ENCODE data around the gene MOV10L1. TPM values are rescaled to one million over a fixed set of nuclear protein-coding genes. Genes with fewer than 3 reads are reported as not detected.
"Not testable (repeated sequence)": the region's sequence is repeated elsewhere in the genome, so short reads cannot be mapped to it uniquely, and the experiment has no call there.

Gene MOV10L1
- polyA plus RNA-seq, 1 donor from 2014 or later = not detected

DNA sequence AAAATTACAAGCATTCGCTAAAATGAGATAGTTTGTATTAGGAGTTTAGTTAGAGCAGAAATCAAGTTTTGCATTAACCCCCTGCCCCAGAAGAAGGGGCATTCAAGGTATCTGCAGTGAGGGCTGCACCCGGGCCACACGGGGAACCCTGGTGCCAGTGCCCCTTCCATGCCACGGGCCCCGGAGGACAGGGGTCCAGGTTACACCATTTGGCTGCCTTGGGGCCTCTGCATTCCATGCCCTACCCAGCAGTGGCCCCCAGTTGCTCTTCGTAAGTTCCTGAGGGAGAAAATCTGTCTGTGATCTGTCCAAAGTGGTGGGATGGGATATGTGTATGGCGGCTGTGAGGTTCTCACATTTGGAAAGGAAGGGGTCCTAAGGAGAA lies 63.9 kb downstream of the MOV10L1 start:
- no peak overlapping the region for H3K27ac Mint-ChIP-seq
- peaks cover 7% of the 10 kb centered on the region for H3K27me3 Mint-ChIP-seq
- no peaks in the 10 kb centered on the region for H3K36me3 Mint-ChIP-seq
- H3K4me1 Mint-ChIP-seq = peaks cover 0 to 5% (median 0%) of the 10 kb centered on the region in 3 donors
- no peak overlapping the region for H3K4me3 Mint-ChIP-seq
- H3K9me3 Mint-ChIP-seq = no peaks in the 10 kb centered on the region

DNA sequence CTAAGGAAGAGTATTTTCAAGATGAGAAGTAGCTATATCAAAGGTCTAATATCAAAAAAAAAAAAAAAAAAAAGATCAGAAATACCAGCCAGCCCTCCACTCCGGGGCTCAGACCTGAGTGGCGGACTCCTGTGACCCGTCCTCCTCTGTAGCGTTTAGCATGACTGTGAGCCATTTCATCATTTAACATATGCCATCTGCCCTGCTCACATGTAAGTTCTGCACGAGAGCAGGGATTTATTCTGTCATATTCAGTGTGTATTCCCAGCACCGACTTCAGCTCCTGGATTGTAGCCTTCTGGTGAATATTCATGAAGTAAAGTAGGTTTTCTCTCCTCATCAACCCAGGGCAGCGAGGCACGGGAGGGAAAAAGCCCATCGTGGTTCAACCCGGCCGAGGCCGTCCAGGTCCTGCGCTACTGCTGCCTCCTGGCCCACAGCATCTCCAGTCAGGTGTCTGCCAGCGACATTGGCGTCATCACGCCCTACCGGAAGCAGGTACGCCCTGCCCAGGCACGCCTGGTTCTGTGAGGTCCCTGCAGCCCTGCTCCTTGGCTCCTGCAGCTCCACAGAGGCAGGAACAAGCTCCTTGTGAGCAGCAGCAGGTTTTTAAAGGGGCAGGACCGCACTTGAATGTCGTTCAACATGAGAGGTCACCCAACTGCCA lies 68.0 kb downstream of the MOV10L1 start:
- H3K9me3 Mint-ChIP-seq = no peaks in the 10 kb centered on the region
- no peaks in the 10 kb centered on the region for H3K4me1 Mint-ChIP-seq
- no peak overlapping the region for H3K27ac Mint-ChIP-seq
- H3K4me3 Mint-ChIP-seq = no peak overlapping the region
- H3K27me3 Mint-ChIP-seq = peaks cover 8% of the 10 kb centered on the region
- no peaks in the 10 kb centered on the region for H3K36me3 Mint-ChIP-seq

DNA sequence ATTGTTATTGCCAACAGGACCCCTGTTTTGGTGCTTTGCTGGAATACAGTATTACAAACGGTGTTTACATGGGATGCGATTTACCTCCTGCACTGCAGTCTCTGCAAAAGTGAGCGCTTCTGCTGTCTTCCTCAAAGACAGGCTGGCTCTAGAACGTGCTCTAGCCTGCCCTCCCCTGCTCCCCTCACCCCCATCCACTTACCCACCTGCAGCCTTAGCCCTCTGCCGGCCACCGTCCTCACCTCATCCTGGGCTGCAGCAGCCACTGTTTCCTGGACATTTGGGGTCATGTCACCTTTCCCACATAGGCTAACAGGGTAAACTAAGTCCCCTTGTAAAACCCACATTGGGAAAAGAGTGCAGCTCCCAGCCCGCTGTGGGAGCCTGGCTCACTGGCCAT lies 71.1 kb downstream of the MOV10L1 start:
- H3K36me3 Mint-ChIP-seq = no peaks in the 10 kb centered on the region
- H3K4me3 Mint-ChIP-seq = no peak overlapping the region
- H3K27ac Mint-ChIP-seq = no peak overlapping the region
- H3K4me1 Mint-ChIP-seq = no peaks in the 10 kb centered on the region
- H3K9me3 Mint-ChIP-seq = no peaks in the 10 kb centered on the region
- H3K27me3 Mint-ChIP-seq = peaks cover 21% of the 10 kb centered on the region

DNA sequence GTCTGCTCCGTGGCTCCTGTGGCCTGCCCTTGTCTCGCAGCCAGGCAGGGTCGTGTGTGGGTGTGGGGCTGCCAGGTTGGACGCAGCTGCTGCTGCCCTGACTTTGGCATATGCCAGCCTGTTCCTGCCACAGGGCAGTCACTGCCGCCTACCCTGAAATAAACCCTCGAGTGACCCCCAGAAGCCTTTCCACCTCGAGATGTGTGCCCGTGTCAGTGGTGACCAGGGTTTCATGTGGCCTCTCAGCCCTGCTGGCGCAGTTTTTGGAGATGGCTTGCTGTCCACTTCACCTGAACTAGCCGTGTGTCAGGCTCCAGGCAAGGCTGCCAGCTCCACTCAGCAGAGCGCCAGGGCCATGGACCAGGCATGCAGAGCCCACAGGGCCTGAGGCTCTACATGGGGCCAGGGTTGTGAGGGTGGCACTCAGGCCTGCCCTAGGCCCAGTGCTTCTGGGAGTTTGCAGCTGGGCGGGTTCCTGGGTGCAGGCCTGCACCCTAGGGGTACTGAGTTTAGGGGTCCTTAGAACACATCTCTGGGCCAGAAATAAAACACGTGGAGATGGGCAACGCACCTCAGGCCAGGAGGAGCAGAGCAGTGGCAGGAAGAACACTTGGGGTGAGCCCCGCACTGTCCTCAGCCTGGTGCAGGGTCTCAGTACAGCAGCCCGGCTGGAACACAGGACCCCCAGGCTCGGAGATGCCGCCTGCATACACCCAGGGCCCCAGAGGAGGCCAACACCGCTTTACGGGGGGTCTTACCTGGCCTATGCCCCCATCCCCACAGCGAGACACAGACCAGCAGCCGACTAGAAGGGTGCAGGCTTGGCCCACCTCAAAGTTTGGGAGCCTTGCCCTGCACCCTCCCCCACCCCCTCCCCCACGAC lies 71.9 kb downstream of the MOV10L1 start:
- H3K27me3 Mint-ChIP-seq = peaks cover 21% of the 10 kb centered on the region
- peak overlapping the region in 1 of 4 donors; percentile 75 for H3K4me3 Mint-ChIP-seq
- no peaks in the 10 kb centered on the region for H3K36me3 Mint-ChIP-seq
- no peaks in the 10 kb centered on the region for H3K9me3 Mint-ChIP-seq
- no peak overlapping the region for H3K27ac Mint-ChIP-seq
- H3K4me1 Mint-ChIP-seq = no peaks in the 10 kb centered on the region

DNA sequence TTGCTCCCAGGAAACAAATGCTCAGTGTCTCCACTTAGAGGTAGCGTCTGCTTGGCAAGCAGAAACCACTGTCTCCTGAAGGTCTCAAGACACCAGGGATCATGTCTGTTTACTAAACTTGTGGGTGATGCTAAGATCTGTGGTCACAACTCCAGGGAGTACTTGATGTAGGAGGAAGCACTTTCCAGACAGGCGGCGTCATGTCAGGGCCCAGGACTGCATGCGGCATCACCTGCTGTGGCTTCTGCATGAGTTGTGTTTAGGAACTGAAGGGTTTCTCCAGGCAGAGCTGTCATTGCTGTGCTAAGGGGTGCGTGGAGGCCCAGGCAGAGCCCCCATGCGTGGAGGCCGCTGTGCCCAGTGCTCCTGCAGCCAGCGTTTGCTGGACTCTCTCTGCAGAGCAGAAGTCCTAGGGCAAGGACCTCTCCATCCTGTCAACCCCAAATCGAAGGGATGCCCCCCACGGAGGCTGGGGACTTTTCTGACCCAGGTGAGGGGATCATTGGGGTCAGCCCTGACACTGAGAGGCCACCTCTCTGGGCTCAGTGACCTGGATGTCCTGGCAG lies 72.7 kb downstream of the MOV10L1 start:
- no peaks in the 10 kb centered on the region for H3K9me3 Mint-ChIP-seq
- no peaks in the 10 kb centered on the region for H3K4me1 Mint-ChIP-seq
- H3K27ac Mint-ChIP-seq = no peak overlapping the region
- H3K27me3 Mint-ChIP-seq = peaks cover 21% of the 10 kb centered on the region
- no peaks in the 10 kb centered on the region for H3K36me3 Mint-ChIP-seq
- no peak overlapping the region for H3K4me3 Mint-ChIP-seq

DNA sequence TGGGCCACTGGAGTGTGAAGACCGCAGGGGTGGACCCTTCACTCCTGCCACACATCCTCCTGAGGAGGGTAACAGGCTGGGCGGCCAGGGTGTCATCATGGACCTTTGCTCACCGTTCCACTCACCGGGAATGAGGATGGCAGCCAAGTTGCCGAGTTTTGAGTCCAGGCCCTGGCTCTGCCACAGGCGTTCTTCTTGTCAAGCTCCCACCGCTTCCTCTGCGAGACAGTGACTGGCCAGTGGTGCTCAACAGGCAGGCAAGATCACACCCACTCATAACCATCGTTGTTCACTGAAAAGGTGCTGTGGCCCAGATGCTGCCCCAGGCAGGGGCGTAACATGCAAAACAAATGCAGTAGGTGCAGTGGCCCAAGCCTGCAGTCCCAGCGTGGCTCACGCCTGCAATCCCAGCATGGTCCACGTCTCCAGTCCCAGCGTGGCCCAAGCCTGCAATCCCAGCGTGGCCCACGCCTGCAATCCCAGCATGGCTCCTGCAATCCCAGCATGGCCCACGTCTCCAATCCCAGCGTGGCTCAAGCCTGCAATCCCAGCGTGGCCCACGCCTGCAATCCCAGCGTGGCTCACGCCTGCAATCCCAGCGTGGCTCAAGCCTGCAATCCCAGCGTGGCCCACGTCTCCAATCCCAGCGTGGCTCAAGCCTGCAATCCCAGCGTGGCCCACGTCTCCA lies 75.8 kb downstream of the MOV10L1 start:
- peaks cover 0 to 5% (median 0%) of the 10 kb centered on the region in 3 donors for H3K4me1 Mint-ChIP-seq
- H3K27ac Mint-ChIP-seq = no peak overlapping the region
- H3K4me3 Mint-ChIP-seq = no peak overlapping the region
- no peaks in the 10 kb centered on the region for H3K36me3 Mint-ChIP-seq
- peaks cover 26% of the 10 kb centered on the region for H3K27me3 Mint-ChIP-seq
- no peaks in the 10 kb centered on the region for H3K9me3 Mint-ChIP-seq

DNA sequence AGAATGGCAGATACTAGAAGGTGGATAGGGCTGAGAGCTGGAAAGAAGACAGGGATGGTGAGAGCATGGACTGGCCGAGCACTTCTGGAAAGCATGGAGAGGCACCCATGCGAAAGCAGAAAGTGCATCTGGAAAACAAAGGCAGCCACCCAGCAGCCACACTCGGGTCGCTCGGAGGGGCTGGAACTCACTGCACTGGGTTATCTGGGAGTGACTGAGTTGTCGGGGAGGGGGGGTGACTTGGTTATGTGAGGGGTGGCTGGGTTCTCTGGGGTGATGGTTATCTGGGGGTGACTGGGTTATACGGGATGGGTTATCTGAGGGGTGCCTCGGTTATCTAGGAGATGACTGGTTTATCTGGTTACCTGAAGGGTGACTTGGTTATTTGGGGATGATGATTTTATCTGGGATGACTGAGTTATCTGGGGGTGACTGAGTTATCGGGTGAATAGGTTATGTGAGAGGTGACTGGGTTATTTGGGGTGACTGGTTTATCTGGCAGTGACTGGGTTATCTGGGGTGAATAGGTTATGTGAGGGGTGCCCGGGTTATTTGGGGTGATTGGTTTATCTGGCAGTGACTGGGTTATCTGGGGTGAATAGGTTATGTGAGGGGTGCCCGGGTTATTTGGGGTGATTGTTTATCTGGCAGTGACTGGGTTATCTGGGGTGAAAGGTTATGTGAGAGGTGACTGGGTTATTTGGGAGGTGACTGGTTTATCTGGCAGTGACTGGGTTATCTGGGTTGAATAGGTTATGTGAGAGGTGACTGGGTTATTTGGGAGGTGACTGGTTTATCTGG lies 78.1 kb downstream of the MOV10L1 start:
- Mint-ChIP-seq H3K4me1 (peaks cover 0 to 5% (median 2%) of the 10 kb centered on the region in 3 donors), H3K9me3 (no peaks in the 10 kb centered on the region), H3K4me3 (no peak overlapping the region), H3K36me3 (no peaks in the 10 kb centered on the region), H3K27me3 (peaks cover 29% of the 10 kb centered on the region), H3K27ac (peak overlapping the region in 1 of 3 donors; percentile 1)

DNA sequence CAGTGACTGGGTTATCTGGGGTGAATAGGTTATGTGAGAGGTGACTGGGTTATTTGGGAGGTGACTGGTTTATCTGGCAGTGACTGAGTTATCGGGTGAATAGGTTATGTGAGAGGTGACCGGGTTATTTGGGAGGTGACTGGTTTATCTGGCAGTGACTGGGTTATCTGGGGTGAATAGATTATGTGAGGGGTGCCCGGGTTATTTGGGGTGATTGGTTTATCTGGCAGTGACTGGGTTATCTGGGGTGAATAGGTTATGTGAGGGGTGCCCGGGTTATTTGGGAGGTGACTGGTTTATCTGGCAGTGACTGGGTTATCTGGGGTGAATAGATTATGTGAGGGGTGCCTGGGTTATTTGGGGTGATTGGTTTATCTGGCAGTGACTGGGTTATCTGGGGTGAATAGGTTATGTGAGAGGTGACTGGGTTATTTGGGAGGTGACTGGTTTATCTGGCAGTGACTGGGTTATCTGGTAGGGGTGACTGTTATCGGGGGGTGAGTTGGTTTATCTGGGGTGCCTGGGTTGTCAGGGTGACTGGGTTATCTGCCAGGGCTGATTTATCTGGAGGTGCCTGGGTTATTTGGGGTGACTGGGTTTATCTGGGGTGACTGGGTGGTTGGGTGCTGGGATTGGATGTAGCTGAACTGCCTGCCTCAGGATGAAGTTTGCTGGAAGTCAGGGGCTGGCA lies 78.8 kb downstream of the MOV10L1 start:
- Mint-ChIP-seq H3K27ac (peak overlapping the region in 2 of 3 donors; percentile 45 to 62), H3K4me3 (peak overlapping the region in 2 of 4 donors; percentile 60 to 71), H3K27me3 (peaks cover 27% of the 10 kb centered on the region), H3K4me1 (peaks cover 6 to 11% (median 7%) of the 10 kb centered on the region in 3 donors)
- not testable (repeated sequence) for H3K36me3 Mint-ChIP-seq, H3K9me3 Mint-ChIP-seq

DNA sequence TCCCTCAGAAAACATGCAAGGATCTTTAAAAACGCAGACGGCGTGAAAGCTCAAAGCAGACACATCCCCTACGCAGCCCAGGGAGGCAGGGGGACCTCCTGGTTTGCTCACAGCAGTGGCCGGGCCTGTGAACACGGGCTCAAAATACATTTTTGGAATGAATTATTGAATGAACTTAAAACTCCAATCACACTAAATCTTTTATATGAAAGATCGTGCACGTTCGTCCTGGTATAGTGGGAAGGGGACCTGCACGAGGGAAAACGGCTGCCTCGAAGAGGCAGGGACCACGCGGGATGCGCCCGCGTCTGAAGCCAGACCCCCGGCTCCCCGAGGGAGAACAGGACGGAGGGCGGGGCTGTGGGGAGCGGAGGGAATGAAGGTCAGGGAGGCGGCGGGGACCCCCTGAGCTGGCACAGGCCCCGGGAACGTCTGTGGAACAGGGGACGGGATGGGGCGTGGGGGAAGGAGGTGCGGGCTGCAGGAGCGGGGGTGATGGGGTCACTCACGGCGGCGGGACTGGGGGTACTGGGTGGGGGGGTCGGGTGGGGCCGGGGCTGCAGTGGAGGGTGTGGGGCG lies 79.5 kb downstream of the MOV10L1 start:
- H3K4me1 Mint-ChIP-seq = peaks cover 6 to 13% (median 7%) of the 10 kb centered on the region in 3 donors
- H3K27ac Mint-ChIP-seq = peak overlapping the region in 2 of 3 donors; percentile 45 to 62
- no peaks in the 10 kb centered on the region for H3K9me3 Mint-ChIP-seq
- H3K4me3 Mint-ChIP-seq = peak overlapping the region in 3 of 4 donors; percentile 28 to 71 (median 63)
- peaks cover 23% of the 10 kb centered on the region for H3K27me3 Mint-ChIP-seq
- H3K36me3 Mint-ChIP-seq = no peaks in the 10 kb centered on the region

DNA sequence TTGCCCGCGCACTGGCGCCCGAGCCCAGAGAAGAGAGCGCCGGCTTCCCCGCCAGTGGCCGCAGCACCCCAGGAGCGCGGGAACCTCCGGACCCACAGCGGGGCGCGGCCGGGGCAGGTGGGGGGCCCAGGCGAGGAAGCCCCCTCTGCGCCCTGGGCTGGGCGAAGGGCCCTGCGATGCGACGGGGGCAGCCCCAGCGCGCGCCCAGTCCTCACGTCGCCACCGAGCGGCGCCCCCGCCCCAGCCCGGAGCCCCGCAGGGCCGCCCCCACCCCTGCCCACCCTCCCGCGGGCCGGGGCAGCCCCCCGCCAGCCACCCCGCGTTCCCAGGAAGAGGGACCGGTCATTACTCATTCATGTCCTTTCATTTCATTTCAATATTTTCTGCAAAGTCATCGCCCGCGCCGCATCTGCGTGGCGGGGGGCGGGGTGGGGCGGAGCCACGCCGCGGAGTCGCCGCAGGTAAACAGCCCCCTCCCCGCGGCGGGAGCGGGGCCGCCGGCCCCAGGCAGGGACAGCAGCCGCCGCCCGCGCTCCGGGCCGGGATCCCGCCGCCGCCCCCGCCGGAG lies 80.1 kb downstream of the MOV10L1 start:
- Mint-ChIP-seq H3K4me1 (peaks cover 6 to 13% (median 7%) of the 10 kb centered on the region in 3 donors), H3K4me3 (peak overlapping the region in 1 of 4 donors; percentile 8), H3K27ac (no peak overlapping the region)

DNA sequence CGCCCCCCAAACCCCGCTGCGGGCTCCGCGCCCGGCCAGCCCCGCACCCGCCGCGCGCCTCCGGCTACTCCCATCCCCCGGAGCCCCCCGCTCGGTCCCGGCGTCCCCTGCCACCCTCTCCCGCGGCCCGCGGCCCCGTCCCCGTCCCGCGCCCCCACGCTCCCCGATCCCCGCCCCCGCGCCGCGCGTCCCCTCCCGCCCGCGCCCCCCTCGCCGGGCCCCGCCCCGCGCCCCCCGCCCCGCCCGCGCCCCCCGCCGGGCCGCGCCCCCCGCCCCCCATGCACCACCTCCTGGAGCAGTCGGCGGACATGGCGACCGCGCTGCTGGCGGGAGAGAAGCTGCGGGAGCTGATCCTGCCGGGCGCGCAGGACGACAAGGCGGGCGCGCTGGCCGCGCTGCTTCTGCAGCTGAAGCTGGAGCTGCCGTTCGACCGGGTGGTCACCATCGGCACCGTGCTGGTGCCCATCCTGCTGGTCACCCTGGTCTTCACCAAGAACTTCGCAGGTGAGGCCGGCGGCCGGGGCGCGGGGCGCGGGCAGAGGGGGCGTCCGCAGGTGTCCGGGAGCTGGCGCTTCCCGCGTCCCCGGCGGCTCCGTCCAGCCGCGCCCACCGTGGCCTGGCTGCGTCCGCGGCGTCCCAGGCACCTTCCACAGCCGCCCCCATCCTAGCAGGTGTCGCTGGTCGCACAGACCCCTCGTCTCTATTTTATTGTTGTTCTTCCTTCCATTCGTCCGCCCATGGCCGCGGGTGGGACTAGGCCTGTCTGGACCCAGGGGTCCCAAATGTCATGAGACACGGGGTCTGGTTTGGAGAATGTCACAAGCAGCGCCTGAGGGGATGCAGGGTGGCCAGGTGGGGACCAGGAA lies 80.9 kb downstream of the MOV10L1 start, which contains the start of gene PANX2:
Gene PANX2, plus strand, starts transcription at position 279 of the 866 bp plus-strand sequence. Its CDS starts 0 bp downstream, at position 279.
- peak within 1 kb of the TSS in 2 of 4 donors; percentile 39 to 59 for H3K4me3 Mint-ChIP-seq
- no peaks in the 10 kb centered on the region for H3K9me3 Mint-ChIP-seq
- peaks cover 6 to 13% (median 7%) of the 10 kb centered on the region in 3 donors for H3K4me1 Mint-ChIP-seq
- H3K27me3 Mint-ChIP-seq = peaks cover 17% of the 10 kb centered on the region
- no peak within 1 kb of the TSS for H3K27ac Mint-ChIP-seq
- no peaks in the 10 kb centered on the region for H3K36me3 Mint-ChIP-seq

More for the DNA sequence above, 80.1 kb downstream of the MOV10L1 start:
- no peaks in the 10 kb centered on the region for H3K36me3 Mint-ChIP-seq
- H3K27me3 Mint-ChIP-seq = peaks cover 20% of the 10 kb centered on the region
- H3K9me3 Mint-ChIP-seq = no peaks in the 10 kb centered on the region

DNA sequence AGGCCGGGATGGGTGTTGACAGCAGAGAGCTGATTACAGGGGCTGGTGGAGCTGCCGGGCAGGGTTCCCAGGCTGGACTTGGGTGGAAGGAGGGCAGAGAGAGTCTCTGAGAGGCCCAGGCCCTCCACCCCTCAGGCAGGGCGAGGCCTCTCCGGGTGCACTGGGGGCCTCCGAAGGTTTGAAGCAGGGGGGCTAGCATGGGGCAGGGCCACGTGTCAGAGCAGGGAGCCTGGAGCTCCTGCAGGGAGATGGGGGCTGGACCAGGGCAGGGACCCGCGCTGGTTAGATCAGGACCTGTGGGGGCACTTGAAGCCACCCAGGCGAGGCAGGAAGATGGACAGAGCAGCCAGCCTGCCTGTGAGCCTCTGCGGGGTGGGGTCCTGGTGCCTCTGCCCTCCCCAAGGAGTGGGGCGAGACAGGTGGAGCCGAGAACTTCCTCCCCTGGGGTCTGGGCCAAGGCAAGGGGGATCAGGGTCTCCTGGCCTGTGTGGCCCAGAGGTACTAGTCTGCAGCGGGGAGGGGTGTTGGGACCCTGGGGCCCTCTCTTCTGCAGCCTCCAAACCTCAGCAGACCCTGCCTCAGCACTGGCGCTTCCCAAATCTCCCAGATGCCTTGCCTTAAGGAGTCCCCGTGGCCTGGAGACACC lies 81.6 kb downstream of the MOV10L1 start:
- H3K27me3 Mint-ChIP-seq = peaks cover 17% of the 10 kb centered on the region
- H3K4me3 Mint-ChIP-seq = peak overlapping the region in 3 of 4 donors; percentile 39 to 63 (median 59)
- peaks cover 6 to 14% (median 12%) of the 10 kb centered on the region in 3 donors for H3K4me1 Mint-ChIP-seq
- H3K9me3 Mint-ChIP-seq = no peaks in the 10 kb centered on the region
- no peaks in the 10 kb centered on the region for H3K36me3 Mint-ChIP-seq
- no peak overlapping the region for H3K27ac Mint-ChIP-seq

All from IgD-negative memory B cell (primary cell).